ENCODE data around the gene TRIO. TPM values are rescaled to one million over a fixed set of nuclear protein-coding genes. Genes with fewer than 3 reads are reported as not detected.

Gene TRIO
- total RNA-seq, 2 experiments from 2014 or later: 9.2 to 11.3 TPM

DNA sequence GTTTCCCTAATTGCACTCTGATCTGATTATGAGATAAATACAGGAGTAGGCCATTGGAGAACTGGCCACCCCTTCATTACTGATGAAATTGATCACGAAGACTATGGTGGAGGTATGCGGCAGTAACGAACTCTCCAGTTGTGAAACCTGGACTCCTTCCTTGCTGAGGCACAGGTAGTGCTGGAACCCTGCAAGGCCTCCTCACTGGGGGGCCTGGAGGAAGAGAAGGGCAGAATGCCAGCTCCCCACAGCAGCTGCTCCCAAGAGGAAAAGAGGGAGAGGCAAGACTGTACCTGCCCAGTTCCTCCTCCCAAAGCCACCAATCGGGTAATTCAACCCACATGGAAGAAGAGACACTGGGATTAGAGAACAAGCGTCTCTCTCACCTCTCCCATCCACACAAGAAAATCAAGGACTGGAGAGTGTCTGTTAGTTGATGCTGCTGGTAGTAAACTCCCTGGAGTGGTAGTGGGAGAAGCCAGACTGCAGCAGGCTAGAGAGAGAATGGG, 19.1 kb upstream of the TRIO start:
- Mint-ChIP-seq H3K9me3 (ENCODE audit: low read depth) (no peaks in the 10 kb centered on the region), H3K4me1 (no peaks in the 10 kb centered on the region), H3K36me3 (ENCODE audit: low read depth) (no peaks in the 10 kb centered on the region), H3K27me3 (no peaks in the 10 kb centered on the region), H3K4me3 (no peak overlapping the region), H3K27ac (no peak overlapping the region)
- ChIA-PET POLR2A (no interaction called here), CTCF (interaction anchor here (1.1 kb wide), 1 partner anchor 14 kb away, joined by 3 read pairs; no protein-coding TSS in a partner anchor)
- DNase-seq (no peak), ATAC-seq (no peak)
- intact Hi-C loops (cut with DNase I, micrococcal nuclease): no loop called here

DNA sequence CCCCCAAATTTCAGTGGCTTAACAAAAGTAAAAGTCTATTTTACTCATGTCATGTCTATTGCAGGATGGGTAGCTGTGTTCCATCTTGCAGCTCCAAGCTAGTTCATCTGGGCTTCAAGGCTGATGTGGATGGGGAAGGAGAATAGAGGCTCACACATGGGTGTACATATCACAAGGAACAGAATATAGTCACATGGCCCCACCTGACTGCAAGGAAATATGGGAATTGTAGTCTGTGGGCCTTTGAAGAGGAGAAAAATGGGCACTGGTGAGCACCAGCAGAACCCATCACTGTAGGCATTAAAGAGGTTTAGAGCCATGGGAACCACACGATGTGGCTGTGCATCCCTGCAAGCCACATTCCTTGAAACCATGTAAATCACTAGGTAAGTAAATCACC, 17.9 kb upstream of the TRIO start:
- H3K4me3 Mint-ChIP-seq: no peak overlapping the region
- intact Hi-C loops (cut with DNase I, micrococcal nuclease): no loop called here
- POLR2A ChIA-PET: no interaction called here
- no peak overlapping the region for H3K27ac Mint-ChIP-seq
- no peaks in the 10 kb centered on the region for H3K27me3 Mint-ChIP-seq
- H3K36me3 Mint-ChIP-seq (ENCODE audit: low read depth): no peaks in the 10 kb centered on the region
- no peaks in the 10 kb centered on the region for H3K4me1 Mint-ChIP-seq
- ATAC-seq (no peak), DNase-seq (no peak)
- CTCF ChIA-PET: interaction anchor here (1.1 kb wide), 1 partner anchor 145 kb away, joined by 3 read pairs; no protein-coding TSS in a partner anchor
- H3K9me3 Mint-ChIP-seq (ENCODE audit: low read depth): no peaks in the 10 kb centered on the region

- Mint-ChIP-seq H3K27ac (no peak overlapping the region), H3K36me3 (ENCODE audit: low read depth) (no peaks in the 10 kb centered on the region), H3K4me1 (no peaks in the 10 kb centered on the region), H3K4me3 (no peak overlapping the region), H3K27me3 (no peaks in the 10 kb centered on the region), H3K9me3 (ENCODE audit: low read depth) (no peaks in the 10 kb centered on the region)
- DNase-seq (no peak), ATAC-seq (no peak)
- intact Hi-C loops (cut with DNase I, micrococcal nuclease): no loop called here
- CTCF ChIA-PET: no interaction called here
- POLR2A ChIA-PET: no interaction called here
Observed at GRCh38 chr5:14127587-14127986, 15.6 kb upstream of the TRIO start.

GRCh38 chr5:14128079-14128478, 15.1 kb upstream of the TRIO start:
- ATAC-seq: no peak
- Mint-ChIP-seq H3K9me3 (ENCODE audit: low read depth) (no peaks in the 10 kb centered on the region), H3K27me3 (no peaks in the 10 kb centered on the region), H3K36me3 (ENCODE audit: low read depth) (no peaks in the 10 kb centered on the region), H3K4me1 (no peaks in the 10 kb centered on the region), H3K27ac (no peak overlapping the region), H3K4me3 (no peak overlapping the region)
- POLR2A ChIA-PET: no interaction called here
- intact Hi-C loops (cut with DNase I, micrococcal nuclease): no loop called here
- CTCF ChIA-PET: no interaction called here
- DNase-seq: no peak

DNA sequence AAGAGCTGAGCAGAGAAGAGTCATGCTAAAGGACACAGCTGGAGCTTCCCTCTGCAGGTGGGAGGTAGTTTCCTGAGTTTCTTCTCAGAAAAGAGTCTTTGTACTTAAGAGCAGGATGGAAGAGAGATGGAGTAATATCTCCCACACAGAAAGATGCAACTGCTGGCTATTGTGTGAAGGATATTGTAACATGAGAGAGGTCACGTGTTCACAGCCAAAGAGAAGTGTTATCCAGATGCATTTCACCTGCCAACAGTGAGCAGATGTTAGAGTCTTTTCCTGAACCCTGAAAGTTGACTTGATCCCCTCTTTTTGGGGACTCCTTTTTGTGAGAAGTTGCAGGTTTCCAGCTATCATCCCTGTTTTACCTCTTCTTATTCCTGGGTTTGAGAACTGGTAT, 14.0 kb upstream of the TRIO start:
- DNase-seq (no peak), ATAC-seq (no peak)
- no peaks in the 10 kb centered on the region for H3K4me1 Mint-ChIP-seq
- H3K27me3 Mint-ChIP-seq: no peaks in the 10 kb centered on the region
- intact Hi-C loops (cut with DNase I, micrococcal nuclease): no loop called here
- no peak overlapping the region for H3K27ac Mint-ChIP-seq
- ChIA-PET POLR2A (no interaction called here), CTCF (no interaction called here)
- H3K36me3 Mint-ChIP-seq (ENCODE audit: low read depth): no peaks in the 10 kb centered on the region
- no peaks in the 10 kb centered on the region for H3K9me3 Mint-ChIP-seq (ENCODE audit: low read depth)
- no peak overlapping the region for H3K4me3 Mint-ChIP-seq

GRCh38 chr5:14131855-14132503, 11.2 kb upstream of the TRIO start:
- intact Hi-C loops (cut with DNase I, micrococcal nuclease): no loop called here
- H3K4me3 Mint-ChIP-seq: no peak overlapping the region
- ATAC-seq: no peak

GRCh38 chr5:14133394-14133793, 9.7 kb upstream of the TRIO start:
- Mint-ChIP-seq H3K4me3 (no peak overlapping the region), H3K27ac (no peak overlapping the region), H3K36me3 (ENCODE audit: low read depth) (no peaks in the 10 kb centered on the region), H3K9me3 (ENCODE audit: low read depth) (peaks cover 2% of the 10 kb centered on the region), H3K4me1 (no peaks in the 10 kb centered on the region), H3K27me3 (peaks cover 13% of the 10 kb centered on the region)
- ATAC-seq (no peak), DNase-seq (no peak)
- intact Hi-C loops (cut with DNase I, micrococcal nuclease): no loop called here
- ChIA-PET CTCF (no interaction called here), POLR2A (no interaction called here)

More at GRCh38 chr5:14131855-14132503, 11.2 kb upstream of the TRIO start:
- peaks cover 2% of the 10 kb centered on the region for H3K9me3 Mint-ChIP-seq (ENCODE audit: low read depth)
- ChIA-PET POLR2A (no interaction called here), CTCF (no interaction called here)
- H3K36me3 Mint-ChIP-seq (ENCODE audit: low read depth): no peaks in the 10 kb centered on the region
- H3K27ac Mint-ChIP-seq: no peak overlapping the region
- no peak for DNase-seq
- H3K27me3 Mint-ChIP-seq: peaks cover 10% of the 10 kb centered on the region
- H3K4me1 Mint-ChIP-seq: no peaks in the 10 kb centered on the region

GRCh38 chr5:14134083-14134482, 9.1 kb upstream of the TRIO start:
- H3K4me3 Mint-ChIP-seq: no peak overlapping the region
- H3K9me3 Mint-ChIP-seq (ENCODE audit: low read depth): peaks cover 2% of the 10 kb centered on the region
- no peaks in the 10 kb centered on the region for H3K4me1 Mint-ChIP-seq
- ChIA-PET CTCF (no interaction called here), POLR2A (no interaction called here)
- H3K36me3 Mint-ChIP-seq (ENCODE audit: low read depth): no peaks in the 10 kb centered on the region
- peaks cover 18% of the 10 kb centered on the region for H3K27me3 Mint-ChIP-seq
- no peak overlapping the region for H3K27ac Mint-ChIP-seq
- intact Hi-C loops (cut with DNase I, micrococcal nuclease): no loop called here
- ATAC-seq: no peak
- DNase-seq: no peak

- CTCF ChIA-PET: no interaction called here
- intact Hi-C loops (cut with DNase I, micrococcal nuclease): no loop called here
- Mint-ChIP-seq H3K9me3 (ENCODE audit: low read depth) (peaks cover 2% of the 10 kb centered on the region), H3K27me3 (peaks cover 23% of the 10 kb centered on the region), H3K4me3 (no peak overlapping the region), H3K4me1 (no peaks in the 10 kb centered on the region), H3K27ac (no peak overlapping the region), H3K36me3 (ENCODE audit: low read depth) (no peaks in the 10 kb centered on the region)
- DNase-seq (no peak), ATAC-seq (no peak)
- POLR2A ChIA-PET: no interaction called here
Observed at GRCh38 chr5:14134771-14135170, 8.4 kb upstream of the TRIO start.

DNA sequence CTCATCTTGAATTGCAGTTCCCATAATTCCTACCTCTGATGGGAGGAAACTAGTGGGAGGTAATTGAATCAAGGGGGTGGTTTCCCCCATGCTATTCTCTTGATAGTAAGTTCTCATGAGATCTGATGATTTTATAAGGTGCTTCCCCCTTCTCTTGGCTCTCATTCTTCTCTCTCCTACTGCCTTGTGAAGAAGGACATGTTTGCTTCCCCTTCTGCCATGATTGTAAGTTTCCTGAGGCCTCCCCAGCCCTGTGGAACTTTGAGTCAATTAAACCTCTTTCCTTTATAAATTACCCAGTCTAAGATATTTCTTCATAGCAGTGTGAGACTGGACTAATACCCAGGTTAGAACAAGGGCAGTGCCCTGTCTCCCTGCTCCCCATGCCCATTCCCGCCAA, 7.5 kb upstream of the TRIO start:
- ChIA-PET CTCF (no interaction called here), POLR2A (no interaction called here)
- intact Hi-C loops (cut with DNase I, micrococcal nuclease): no loop called here
- Mint-ChIP-seq H3K4me1 (no peaks in the 10 kb centered on the region), H3K27me3 (peaks cover 23% of the 10 kb centered on the region), H3K36me3 (ENCODE audit: low read depth) (no peaks in the 10 kb centered on the region), H3K9me3 (ENCODE audit: low read depth) (peaks cover 2% of the 10 kb centered on the region), H3K27ac (no peak overlapping the region), H3K4me3 (no peak overlapping the region)
- DNase-seq: no peak
- ATAC-seq: no peak

DNA sequence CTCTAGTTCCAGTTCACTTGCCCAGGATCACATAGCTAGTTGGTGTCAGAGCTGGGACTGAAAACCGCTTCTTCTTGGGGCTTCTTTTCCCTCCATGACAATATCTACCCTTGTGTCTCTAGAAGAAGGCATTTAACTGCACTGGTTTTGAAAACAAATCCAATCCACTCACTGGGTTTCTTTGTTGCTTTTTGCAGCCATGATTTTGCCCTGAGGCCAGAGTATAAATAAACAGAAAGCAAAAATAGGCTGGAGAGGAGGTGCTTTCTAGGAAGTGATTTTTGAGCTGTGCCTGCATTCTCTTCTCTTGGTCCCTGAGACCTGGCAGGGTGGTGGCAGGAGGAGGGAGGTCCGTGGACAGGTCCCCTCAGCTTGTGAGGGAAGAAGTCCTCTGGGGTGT, 6.9 kb upstream of the TRIO start:
- no peak for ATAC-seq
- POLR2A ChIA-PET: no interaction called here
- no peaks in the 10 kb centered on the region for H3K4me1 Mint-ChIP-seq
- intact Hi-C loops (cut with DNase I, micrococcal nuclease): no loop called here
- no peak overlapping the region for H3K27ac Mint-ChIP-seq
- H3K36me3 Mint-ChIP-seq (ENCODE audit: low read depth): no peaks in the 10 kb centered on the region
- H3K9me3 Mint-ChIP-seq (ENCODE audit: low read depth): peaks cover 2% of the 10 kb centered on the region
- DNase-seq: no peak
- H3K4me3 Mint-ChIP-seq: no peak overlapping the region
- peaks cover 24% of the 10 kb centered on the region for H3K27me3 Mint-ChIP-seq
- CTCF ChIA-PET: no interaction called here

- Mint-ChIP-seq H3K9me3 (ENCODE audit: low read depth) (peaks cover 2% of the 10 kb centered on the region), H3K36me3 (ENCODE audit: low read depth) (no peaks in the 10 kb centered on the region), H3K4me1 (peaks cover 5% of the 10 kb centered on the region), H3K27me3 (peaks cover 35% of the 10 kb centered on the region), H3K27ac (no peak overlapping the region), H3K4me3 (no peak overlapping the region)
- DNase-seq (no peak), ATAC-seq (no peak)
- intact Hi-C loops (cut with DNase I, micrococcal nuclease): no loop called here
- ChIA-PET POLR2A (no interaction called here), CTCF (interaction anchor here (0.8 to 1.0 kb wide), 2 partner anchors 9 to 14 kb away, joined by 3 read pairs; no protein-coding TSS in a partner anchor)
Observed at GRCh38 chr5:14138608-14139540, 4.3 kb upstream of the TRIO start.
